GM18502 (cell line): ENCODE data around the gene PCDH17.

Experiments
- ATAC-seq: cut with Tn5 transposase; IDR thresholded peaks from one replicate; pipeline ENCODE4 v1.9.1; 2021; ENCODE audit warnings: mild to moderate bottlenecking; ENCODE audit not compliant: unreplicated experiment, poor library complexity

Gene PCDH17

DNA sequence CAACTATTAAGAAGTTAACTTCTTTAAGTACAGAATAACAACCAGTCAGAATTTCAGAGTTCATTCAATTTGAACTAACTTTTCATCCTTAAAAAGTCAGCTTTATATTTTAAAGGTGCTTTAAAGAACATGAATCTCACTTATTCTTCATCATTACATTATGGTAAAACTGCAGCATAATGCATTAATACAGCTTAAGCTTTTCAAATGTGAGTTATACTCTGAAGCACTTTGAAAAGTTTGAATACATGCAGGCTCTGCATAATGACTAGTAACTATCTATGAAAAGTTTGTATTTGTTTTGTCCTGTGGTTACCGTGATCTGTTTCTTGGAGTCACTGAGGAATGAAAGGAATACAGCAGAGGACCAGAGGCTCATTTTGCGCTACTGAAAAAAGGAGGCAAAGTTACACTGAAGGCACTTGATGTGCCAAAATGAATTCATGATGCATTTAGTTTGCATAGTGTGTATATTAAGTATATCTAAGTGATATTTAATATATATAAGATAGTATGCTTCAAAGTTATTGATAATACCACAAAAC lies 4.1 kb downstream of the PCDH17 start:
- no peak for ATAC-seq

DNA sequence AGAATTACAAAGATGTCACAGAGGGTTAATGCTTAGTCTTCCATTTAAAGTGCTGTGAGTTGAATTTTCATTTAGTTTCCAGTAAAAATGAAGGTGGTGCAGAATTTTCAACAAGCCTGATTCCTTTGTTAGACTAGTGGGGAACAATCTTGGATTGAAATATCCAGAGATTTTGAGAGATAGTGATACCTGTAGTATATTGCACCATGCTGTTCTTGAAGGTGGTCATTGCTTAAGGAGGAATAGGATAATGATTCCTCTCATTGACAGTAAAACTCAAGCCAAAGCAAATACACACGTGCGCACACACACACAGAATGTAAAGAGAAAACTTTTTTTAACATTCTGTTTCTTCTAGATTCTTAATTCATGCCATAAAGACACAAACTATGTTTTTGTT lies 5.3 kb downstream of the PCDH17 start:
- ATAC-seq: no peak

- ATAC-seq: no peak
Measured at GRCh38 chr13:57637515-57637914, 6.0 kb downstream of the PCDH17 start.

- no peak for ATAC-seq
Measured at GRCh38 chr13:57638186-57638890, 6.8 kb downstream of the PCDH17 start.

DNA sequence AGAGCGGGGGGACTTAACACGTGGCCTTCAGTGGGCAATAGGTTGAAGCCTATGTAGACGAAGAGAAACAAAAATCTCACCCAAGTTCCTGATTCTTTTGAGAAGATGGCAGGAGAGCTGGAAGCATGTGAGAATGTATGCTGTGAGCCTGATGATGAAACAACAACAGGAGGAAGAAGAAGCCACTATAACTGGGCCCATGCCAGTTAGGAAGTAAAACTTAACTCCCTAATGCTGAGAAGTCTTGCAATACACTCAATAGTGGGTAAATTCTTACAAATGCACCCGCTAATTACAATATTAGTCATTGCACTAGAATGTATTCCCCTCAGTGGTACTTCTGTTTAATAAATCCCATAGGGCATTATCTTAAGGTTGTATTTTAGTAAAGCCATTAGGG lies 9.1 kb downstream of the PCDH17 start:
- ATAC-seq: no peak

DNA sequence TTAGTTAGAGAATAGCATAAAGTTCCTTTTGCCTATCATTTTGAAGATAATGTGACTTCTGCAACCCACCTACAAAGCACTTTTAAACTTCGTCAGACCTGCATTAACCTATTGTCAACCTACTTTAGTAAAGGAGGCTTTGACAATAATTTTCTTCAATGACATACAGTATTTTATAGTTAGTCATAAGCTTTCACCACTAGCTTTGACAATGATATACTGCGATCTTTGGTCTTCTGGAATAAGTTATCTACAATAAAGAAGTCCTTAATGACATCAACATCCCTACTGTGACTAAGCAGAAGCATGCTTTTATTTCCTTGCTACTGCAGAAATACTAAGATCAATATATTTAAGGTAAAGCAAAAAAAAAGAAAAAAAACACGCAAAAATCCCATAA lies 9.5 kb downstream of the PCDH17 start:
- ATAC-seq: no peak

DNA sequence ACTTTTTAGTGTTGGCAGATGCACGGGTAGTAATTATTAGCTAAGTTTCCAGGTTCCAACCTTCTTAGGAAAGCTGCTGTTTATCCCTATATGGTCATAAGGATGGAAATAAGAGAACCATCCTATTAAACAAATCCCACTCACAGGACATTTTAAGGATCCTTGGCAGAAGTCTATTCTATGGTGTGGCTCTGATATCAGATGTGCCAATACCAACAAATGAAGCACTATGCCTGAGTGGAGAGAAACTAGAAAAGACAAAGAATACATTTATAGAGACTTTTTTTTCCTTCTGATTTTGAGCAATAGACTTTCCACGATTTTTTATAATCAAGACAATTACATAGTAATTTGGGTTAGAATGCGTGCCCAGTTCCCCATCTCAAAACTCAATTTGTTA lies 12.6 kb downstream of the PCDH17 start:
- no peak for ATAC-seq

DNA sequence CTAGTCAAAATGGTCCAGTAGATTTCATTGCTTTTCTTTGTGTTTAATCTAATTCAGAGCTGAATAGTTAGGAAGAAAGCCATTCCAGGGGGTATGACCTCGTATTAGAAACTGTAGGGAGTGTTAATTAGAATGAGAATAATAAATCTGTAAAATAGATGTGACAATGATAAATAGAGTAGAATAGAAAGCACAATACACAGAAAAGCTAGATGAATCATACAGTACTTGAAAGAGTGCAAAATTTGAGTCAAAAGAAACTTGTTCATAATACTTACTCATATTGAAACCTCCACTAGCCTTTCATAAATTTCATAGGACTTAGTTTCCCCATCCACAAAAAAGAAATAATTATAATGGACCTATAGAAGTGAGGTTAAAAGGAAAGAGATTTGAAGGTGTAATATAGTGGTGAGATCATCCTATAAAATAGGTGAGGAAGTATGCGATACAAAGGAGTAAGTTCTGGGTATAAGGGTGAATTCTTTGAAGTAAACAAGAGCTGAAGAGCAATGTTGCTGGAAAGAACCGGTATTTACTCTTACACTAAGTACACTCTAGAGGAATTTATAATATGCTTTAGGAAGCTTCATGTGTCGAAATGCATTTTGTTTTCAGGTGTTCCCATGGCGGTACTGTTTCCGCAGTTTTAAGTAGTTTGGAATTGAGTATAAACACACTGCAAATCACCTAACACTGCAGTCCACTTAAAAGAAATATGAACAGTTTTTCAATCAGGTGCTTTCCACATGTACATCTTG lies 21.9 kb downstream of the PCDH17 start:
- ATAC-seq: no peak

GRCh38 chr13:57665481-57665880 lies 33.9 kb downstream of the PCDH17 start:
- ATAC-seq: no peak

GRCh38 chr13:57666131-57666953 lies 34.8 kb downstream of the PCDH17 start:
- no peak for ATAC-seq

DNA sequence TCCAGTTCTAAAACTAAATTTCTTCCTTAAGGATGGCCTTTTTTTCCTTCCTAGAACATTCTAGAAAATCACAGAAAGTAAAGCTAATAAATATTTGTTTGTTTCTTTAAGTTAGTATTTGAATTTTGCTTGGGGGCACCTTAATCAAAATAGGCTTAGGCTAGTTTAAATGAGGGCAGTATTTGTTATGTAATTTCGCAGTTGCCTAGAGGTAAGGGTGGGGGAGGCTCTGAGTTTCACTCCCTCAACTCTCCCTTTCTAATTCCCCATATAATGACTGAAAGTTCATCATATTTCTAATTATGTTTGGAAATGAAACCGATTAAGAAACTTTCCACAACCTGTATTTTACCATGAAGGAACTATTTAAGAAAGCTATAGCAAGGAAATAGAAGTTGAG lies 40.6 kb downstream of the PCDH17 start:
- ATAC-seq: no peak

GRCh38 chr13:57673197-57673596 lies 41.7 kb downstream of the PCDH17 start:
- ATAC-seq: no peak

- ATAC-seq: no peak
Measured at GRCh38 chr13:57675526-57675925, 44.0 kb downstream of the PCDH17 start.

DNA sequence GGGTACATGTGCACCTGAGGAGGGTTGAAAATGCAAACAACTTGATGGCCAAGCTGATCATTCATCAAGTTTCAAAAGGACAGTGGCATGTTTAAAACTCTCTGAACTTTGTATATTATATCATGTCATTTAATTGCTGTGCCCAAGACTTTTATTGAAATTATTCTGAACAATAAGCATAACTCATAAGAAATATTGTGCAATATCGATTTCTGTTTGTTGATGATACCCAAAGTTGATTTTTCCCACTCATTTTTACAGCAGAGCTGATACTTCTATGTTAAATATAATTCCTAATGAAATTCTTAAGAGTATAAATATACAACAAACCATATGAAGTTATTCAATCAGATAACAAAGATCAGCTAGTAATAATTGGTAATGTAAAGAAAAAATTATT lies 49.1 kb downstream of the PCDH17 start:
- no peak for ATAC-seq

DNA sequence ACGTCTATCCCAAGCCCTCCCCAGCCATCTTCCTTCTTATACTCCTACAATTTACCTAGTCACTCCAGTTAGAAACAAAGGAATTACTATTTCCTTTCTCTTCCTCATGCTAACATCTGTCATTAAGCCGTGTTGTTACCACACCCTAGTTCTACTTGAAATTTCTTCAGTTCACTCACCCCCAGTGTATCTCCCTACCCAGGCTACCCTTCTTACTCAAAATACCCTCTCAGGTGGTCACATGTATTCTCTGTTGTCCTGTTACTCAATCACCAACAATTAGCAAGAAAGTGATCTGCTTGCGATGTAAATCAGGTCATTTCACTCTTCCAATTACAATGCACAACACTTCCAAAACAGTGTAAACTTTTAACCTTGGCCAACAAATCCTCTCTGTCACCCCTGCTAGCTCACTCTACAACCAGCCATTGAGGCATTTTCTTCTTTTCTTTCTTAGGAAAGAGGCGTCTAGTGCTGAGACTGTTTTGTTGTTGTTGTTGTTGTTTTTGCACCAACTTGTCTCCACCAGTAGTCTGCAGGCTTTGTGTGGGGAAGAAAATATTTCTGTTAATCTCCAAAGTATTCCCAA lies 50.7 kb downstream of the PCDH17 start:
- ATAC-seq: no peak

GRCh38 chr13:57698851-57699250 lies 67.3 kb downstream of the PCDH17 start:
- no peak for ATAC-seq

GRCh38 chr13:57704031-57704430 lies 72.5 kb downstream of the PCDH17 start:
- ATAC-seq: no peak

DNA sequence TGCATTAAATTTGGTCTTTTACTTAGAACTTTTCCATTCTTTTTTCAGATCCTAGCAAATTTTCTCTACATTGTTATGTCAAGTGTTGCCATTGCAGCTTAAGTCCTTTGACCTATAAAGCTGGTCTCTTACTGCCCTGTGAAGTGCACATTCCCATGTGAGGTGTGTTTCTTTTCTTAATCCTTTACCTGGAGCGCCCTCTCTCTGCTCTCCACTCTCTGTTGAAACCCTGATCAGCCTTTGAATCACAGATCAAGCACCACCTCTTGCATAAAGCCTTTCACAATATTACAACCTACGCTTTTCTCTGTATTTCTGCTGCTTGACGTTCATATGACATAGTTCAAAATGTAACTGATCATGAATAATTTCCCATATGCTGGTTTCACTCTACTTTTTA lies 84.8 kb downstream of the PCDH17 start:
- no peak for ATAC-seq

GRCh38 chr13:57724486-57725272 lies 93.1 kb downstream of the PCDH17 start:
- no peak for ATAC-seq

- ATAC-seq: no peak
Measured at GRCh38 chr13:57725480-57725879, 93.9 kb downstream of the PCDH17 start.
